SU-DHL-6 (cell line): ENCODE results near the gene VWA8.

Experiments used
- H2AFZ ChIP-seq: fragments of 200-600 bp; sonication (generic); 2 replicates; pipeline ENCODE4 v1.6.1; 2014; ENCODE audit warnings: low read depth, mild to moderate bottlenecking, moderate library complexity, mixed read lengths, antibody characterized with exemption, low read length; ENCODE audit not compliant: severe bottlenecking
- H3F3A ChIP-seq: fragments of 200-600 bp; shearing (Covaris generic); 2 replicates; pipeline ENCODE4 v1.6.0; 2016; ENCODE audit warnings: antibody characterized with exemption, mild to moderate bottlenecking; ENCODE audit not compliant: insufficient read depth
- H3K27ac ChIP-seq: fragments of 200-600 bp; sonication (generic); 2 replicates; pipeline ENCODE4 v1.5.1; 2016; ENCODE audit warnings: low read depth, mild to moderate bottlenecking, low read length, moderate library complexity, mixed read lengths
- H3K27me3 ChIP-seq: fragments of 200-600 bp; sonication (generic), shearing (Covaris generic); 2 replicates; pipeline ENCODE4 v1.6.0; 2014; ENCODE audit warnings: mild to moderate bottlenecking, low read length
- H3K36me3 ChIP-seq: fragments of 200-600 bp; sonication (generic); 2 replicates; pipeline ENCODE4 v1.6.1; 2014; ENCODE audit warnings: mild to moderate bottlenecking, low read length, mixed read lengths
- H3K4me2 ChIP-seq: fragments of 300-600, 200-600 bp; shearing (Covaris generic), sonication (generic); 2 replicates; pipeline ENCODE4 v1.6.0; 2014; ENCODE audit warnings: low read length, low read depth, mild to moderate bottlenecking; ENCODE audit not compliant: poor library complexity, severe bottlenecking
- H3K4me3 ChIP-seq: fragments of 200-600 bp; sonication (generic); 2 replicates; pipeline ENCODE4 v1.5.1; 2014; ENCODE audit warnings: antibody characterized with exemption, low read length, mild to moderate bottlenecking, mixed read lengths; ENCODE audit not compliant: insufficient read depth, poor library complexity, severe bottlenecking
- H3K79me2 ChIP-seq: fragments of 200-600 bp; sonication (generic); 2 replicates; pipeline ENCODE4 v1.6.1; 2014; ENCODE audit warnings: mild to moderate bottlenecking, low read length, moderate library complexity; ENCODE audit not compliant: insufficient read depth
- H3K9ac ChIP-seq: fragments of 200-600 bp; sonication (generic); 2 replicates; pipeline ENCODE4 v1.7.0; 2014; ENCODE audit warnings: mild to moderate bottlenecking, low read length
- H3K9me2 ChIP-seq: fragments of 200-600 bp; sonication (generic); replicated peaks from 2 replicates; pipeline ENCODE4 v1.6.1; 2014; ENCODE audit warnings: low read length; ENCODE audit not compliant: insufficient read depth
- H3K9me3 ChIP-seq: fragments of 200-600 bp; sonication (generic); 2 replicates; pipeline ENCODE4 v1.6.1; 2014; ENCODE audit warnings: low read length, mixed read lengths; ENCODE audit not compliant: insufficient read depth
- H4K20me1 ChIP-seq: fragments of 200-600 bp; sonication (generic); 2 replicates; pipeline ENCODE4 v1.6.1; 2014; ENCODE audit warnings: low read depth, mild to moderate bottlenecking, antibody characterized with exemption, low read length, moderate library complexity, mixed read lengths
- EZH2phosphoT487 ChIP-seq: fragments of 200-600 bp; sonication (generic), shearing (Covaris generic); conservative IDR thresholded peaks from 2 replicates; pipeline ENCODE4 v1.6.1; 2018; ENCODE audit warnings: mild to moderate bottlenecking, antibody characterized with exemption, low read length, moderate library complexity, mixed read lengths
- TF ChIP-seq, protein P1 (sequence below): fragments of 200-600 bp; sonication (generic); IDR thresholded peaks from one replicate; pipeline ENCODE4 v1.5.1; 2017; ENCODE audit warnings: antibody characterized with exemption, mild to moderate bottlenecking, low read length, moderate library complexity; ENCODE audit not compliant: insufficient read depth, poor library complexity, severe bottlenecking

The VWA8 gene

DNA sequence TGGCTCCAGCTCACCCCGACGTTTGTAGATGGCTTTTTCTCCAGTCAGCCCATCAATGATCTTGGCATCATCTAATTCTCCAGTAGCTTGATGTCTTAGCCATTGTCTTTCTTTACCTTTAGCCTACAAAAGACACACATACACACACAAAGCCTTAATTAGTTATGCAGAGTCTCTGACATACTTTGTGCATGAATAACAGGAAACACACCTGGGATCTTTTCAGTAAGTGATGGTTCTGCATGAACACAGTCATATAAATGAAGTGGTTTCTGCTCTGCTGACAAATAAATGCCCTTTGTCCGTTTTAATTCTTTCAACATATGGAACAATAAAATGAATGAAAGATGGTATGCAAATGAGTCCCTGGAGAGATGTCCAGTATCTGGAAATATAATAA lies 370.3 kb downstream of the VWA8 start:
- H3K9ac ChIP-seq: no peak overlapping the region
- no peaks in the 10 kb centered on the region for H3K79me2 ChIP-seq
- H3K4me3 ChIP-seq: no peak overlapping the region
- H3F3A ChIP-seq: peaks cover 8% of the 10 kb centered on the region; the same call in 1 of the 2 replicates
- H3K9me3 ChIP-seq: no peaks in the 10 kb centered on the region
- peak overlapping the region; percentile 56 for H3K4me2 ChIP-seq
- no peaks in the 10 kb centered on the region for H4K20me1 ChIP-seq
- no peak for TF ChIP-seq EZH2phosphoT487
- TF ChIP-seq, protein P1, sequence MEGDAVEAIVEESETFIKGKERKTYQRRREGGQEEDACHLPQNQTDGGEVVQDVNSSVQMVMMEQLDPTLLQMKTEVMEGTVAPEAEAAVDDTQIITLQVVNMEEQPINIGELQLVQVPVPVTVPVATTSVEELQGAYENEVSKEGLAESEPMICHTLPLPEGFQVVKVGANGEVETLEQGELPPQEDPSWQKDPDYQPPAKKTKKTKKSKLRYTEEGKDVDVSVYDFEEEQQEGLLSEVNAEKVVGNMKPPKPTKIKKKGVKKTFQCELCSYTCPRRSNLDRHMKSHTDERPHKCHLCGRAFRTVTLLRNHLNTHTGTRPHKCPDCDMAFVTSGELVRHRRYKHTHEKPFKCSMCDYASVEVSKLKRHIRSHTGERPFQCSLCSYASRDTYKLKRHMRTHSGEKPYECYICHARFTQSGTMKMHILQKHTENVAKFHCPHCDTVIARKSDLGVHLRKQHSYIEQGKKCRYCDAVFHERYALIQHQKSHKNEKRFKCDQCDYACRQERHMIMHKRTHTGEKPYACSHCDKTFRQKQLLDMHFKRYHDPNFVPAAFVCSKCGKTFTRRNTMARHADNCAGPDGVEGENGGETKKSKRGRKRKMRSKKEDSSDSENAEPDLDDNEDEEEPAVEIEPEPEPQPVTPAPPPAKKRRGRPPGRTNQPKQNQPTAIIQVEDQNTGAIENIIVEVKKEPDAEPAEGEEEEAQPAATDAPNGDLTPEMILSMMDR: no peak
- no peaks in the 10 kb centered on the region for H3K9me2 ChIP-seq
- peak overlapping the region; percentile 69 for H3K27ac ChIP-seq
- H3K36me3 ChIP-seq: no peaks in the 10 kb centered on the region
- H2AFZ ChIP-seq: no peak overlapping the region
- H3K27me3 ChIP-seq: no peaks in the 10 kb centered on the region

DNA sequence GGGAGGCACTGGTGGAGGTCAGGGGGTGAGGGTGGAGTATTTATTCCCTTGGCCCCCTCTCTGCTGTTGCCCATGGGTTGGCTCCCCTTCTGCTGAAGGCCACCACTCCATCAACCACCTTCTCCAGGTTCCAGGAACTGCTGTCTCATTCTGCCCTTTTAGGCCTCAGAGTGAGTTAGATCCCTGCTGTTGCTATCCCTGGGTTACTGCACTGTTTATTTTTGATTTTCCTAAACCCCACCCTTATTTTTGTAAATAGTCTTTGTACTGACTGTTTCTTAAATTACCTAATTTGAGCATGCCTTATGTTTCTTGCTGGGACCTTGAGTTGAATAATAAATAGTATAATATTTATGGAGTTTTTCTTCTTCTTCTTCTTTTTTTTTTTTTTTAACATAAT lies 370.8 kb downstream of the VWA8 start:
- TF ChIP-seq, protein P1: no peak
- TF ChIP-seq EZH2phosphoT487: no peak
- Histone ChIP-seq H3F3A (peaks cover 8% of the 10 kb centered on the region; the same call in 1 of the 2 replicates), H4K20me1 (no peaks in the 10 kb centered on the region), H3K9me2 (no peaks in the 10 kb centered on the region), H3K9ac (no peak overlapping the region), H3K4me3 (no peak overlapping the region), H3K4me2 (peak overlapping the region; percentile 56), H3K27me3 (no peaks in the 10 kb centered on the region), H3K36me3 (no peaks in the 10 kb centered on the region), H3K9me3 (no peaks in the 10 kb centered on the region), H3K27ac (peak overlapping the region; percentile 69), H2AFZ (no peak overlapping the region), H3K79me2 (no peaks in the 10 kb centered on the region)

DNA sequence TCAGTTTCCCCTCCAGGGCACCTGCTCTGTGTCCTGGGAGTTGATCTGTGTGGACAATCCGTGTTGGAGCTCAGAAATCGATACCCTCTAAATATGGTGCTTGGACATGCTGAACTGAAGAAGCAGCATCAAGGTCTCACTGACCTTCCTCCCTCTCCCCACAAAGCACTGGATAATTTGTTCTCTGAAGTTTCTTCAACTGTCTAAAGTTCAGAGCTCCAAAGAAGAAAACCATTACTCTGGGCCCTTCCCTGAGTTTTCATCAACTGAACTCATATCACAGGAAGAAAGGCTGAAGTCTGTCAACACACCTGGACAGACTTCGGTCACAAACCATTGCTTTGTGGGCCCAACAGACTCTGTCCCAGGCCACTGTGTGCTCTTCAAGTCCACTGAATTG lies 371.5 kb downstream of the VWA8 start:
- no peak for TF ChIP-seq EZH2phosphoT487
- TF ChIP-seq, protein P1: no peak
- no peak overlapping the region for H3K4me2 ChIP-seq
- H3K27me3 ChIP-seq: no peaks in the 10 kb centered on the region
- H3K27ac ChIP-seq: peak overlapping the region; percentile 69
- H2AFZ ChIP-seq: no peak overlapping the region
- H4K20me1 ChIP-seq: no peaks in the 10 kb centered on the region
- no peaks in the 10 kb centered on the region for H3K9me2 ChIP-seq
- no peaks in the 10 kb centered on the region for H3K9me3 ChIP-seq
- no peak overlapping the region for H3K4me3 ChIP-seq
- no peak overlapping the region for H3K9ac ChIP-seq
- peaks cover 8% of the 10 kb centered on the region; the same call in 1 of the 2 replicates for H3F3A ChIP-seq
- H3K36me3 ChIP-seq: no peaks in the 10 kb centered on the region
- H3K79me2 ChIP-seq: no peaks in the 10 kb centered on the region
